HL-60 (cell line): ENCODE measurements around the gene NTRK2.

Experiments
- DNase-seq, 2 experiments: peaks; one replicate each; pipeline ENCODE4 v3.0.0-alpha.2; 2010 to 2020; ENCODE audit warnings: low read depth in 1 of 2, low spot score in 1 of 2
- H3K27ac ChIP-seq: fragments of 250-450 bp; sonication (Bioruptor Pico); replicated peaks from 2 replicates; pipeline ENCODE4 v1.5.1; 2020; ENCODE audit warnings: mild to moderate bottlenecking, moderate library complexity
- H3K27me3 ChIP-seq: fragments of 250-450 bp; sonication (Bioruptor Pico); 2 replicates; pipeline ENCODE4 v1.5.1; 2021; ENCODE audit warnings: mild to moderate bottlenecking, moderate library complexity; ENCODE audit not compliant: insufficient read depth, poor library complexity, severe bottlenecking
- H3K4me3 ChIP-seq: replicated peaks from 2 replicates; pipeline ENCODE4 v1.5.1; 2011; ENCODE audit warnings: mild to moderate bottlenecking, control low read depth, low read length; ENCODE audit not compliant: insufficient read depth
- CTCF ChIP-seq: IDR thresholded peaks from one replicate; pipeline ENCODE4 v1.5.1; 2011; ENCODE audit warnings: low read length, control low read depth, inconsistent platforms; ENCODE audit not compliant: insufficient read depth
- GABPA ChIP-seq: IDR thresholded peaks from 2 replicates; pipeline ENCODE4 v1.6.1; 2012; ENCODE audit warnings: low read depth
- POLR2AphosphoS5 ChIP-seq: IDR thresholded peaks from 2 replicates; pipeline ENCODE4 v1.6.1; 2012; ENCODE audit warnings: low read depth
- REST ChIP-seq: IDR thresholded peaks from 2 replicates; pipeline ENCODE4 v1.6.1; 2012; ENCODE audit warnings: low read depth; ENCODE audit not compliant: insufficient replicate concordance
- SPI1 ChIP-seq: IDR thresholded peaks from 2 replicates; pipeline ENCODE4 v1.6.1; 2012; ENCODE audit warnings: low read depth, mild to moderate bottlenecking, borderline replicate concordance

NTRK2 gene

GRCh38 chr9:84738353-84738752 is 68.8 kb downstream of the NTRK2 start:
- DNase-seq, result no peak
- H3K4me3 ChIP-seq, result no peak overlapping the region
- TF ChIP-seq SPI1, result no peak
- TF ChIP-seq REST, result no peak
- no peak for TF ChIP-seq GABPA
- TF ChIP-seq CTCF, result no peak
- no peak for TF ChIP-seq POLR2AphosphoS5
- no peaks in the 10 kb centered on the region for H3K27me3 ChIP-seq
- no peak overlapping the region for H3K27ac ChIP-seq

GRCh38 chr9:84742261-84742660 is 72.7 kb downstream of the NTRK2 start:
- Histone ChIP-seq H3K27me3 (no peaks in the 10 kb centered on the region), H3K4me3 (no peak overlapping the region), H3K27ac (no peak overlapping the region)
- no peak for TF ChIP-seq GABPA
- no peak for TF ChIP-seq POLR2AphosphoS5
- no peak for TF ChIP-seq REST
- TF ChIP-seq SPI1, result no peak
- no peak for TF ChIP-seq CTCF
- DNase-seq, result no peak

- Histone ChIP-seq H3K4me3 (no peak overlapping the region), H3K27ac (no peak overlapping the region), H3K27me3 (no peaks in the 10 kb centered on the region)
- no peak for DNase-seq
- TF ChIP-seq REST (no peak), CTCF (no peak), SPI1 (no peak), POLR2AphosphoS5 (no peak), GABPA (no peak)
These were observed 74.7 kb downstream of the NTRK2 start for GRCh38 chr9:84744195-84744594.
